Inferior parietal cortex (tissue), 1 donor: ENCODE measurements around the gene ANOS1.

Experiments
- DNase-seq: peaks from one replicate; pipeline ENCODE4 v3.0.0-alpha.2; 2016; ENCODE audit errors: extremely low spot score

The ANOS1 gene

DNA sequence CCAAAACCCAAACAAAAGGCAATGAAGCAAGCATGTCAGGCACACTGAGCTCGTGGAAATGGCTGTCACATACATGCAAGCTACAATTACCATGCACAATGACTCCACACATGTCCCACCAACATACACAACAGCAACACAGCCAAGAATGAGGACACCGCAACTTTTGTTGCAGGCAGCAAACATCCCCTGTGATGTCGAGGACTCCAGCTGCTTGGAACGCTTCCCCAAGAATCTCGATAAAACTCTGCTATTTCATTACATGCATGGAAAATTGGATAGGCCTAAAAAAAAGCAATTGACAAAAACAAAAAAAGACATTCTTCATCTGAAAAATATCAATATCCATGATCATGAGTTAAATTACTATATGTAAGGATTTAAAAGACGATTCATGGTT is 11.8 kb downstream of the ANOS1 start:
- DNase-seq: no peak

DNA sequence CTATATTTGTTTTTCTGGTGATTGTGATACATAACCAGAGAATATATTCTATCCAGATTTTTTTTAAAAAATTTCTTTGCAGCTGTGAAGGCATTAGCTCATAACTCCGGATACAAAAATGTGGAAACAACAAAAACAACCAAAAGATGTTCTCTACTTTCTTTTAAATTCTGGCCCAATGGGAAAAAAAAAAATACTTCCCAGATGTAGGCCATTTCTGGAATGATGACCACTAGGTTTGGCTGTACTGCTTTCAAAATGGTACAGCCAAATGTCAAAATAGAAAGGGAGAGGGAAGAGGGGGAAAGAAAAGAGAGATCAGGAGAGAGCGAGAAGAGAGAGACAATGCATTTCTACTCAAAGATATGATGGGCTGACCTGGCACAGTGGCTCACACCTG is 14.6 kb downstream of the ANOS1 start:
- no peak for DNase-seq

DNA sequence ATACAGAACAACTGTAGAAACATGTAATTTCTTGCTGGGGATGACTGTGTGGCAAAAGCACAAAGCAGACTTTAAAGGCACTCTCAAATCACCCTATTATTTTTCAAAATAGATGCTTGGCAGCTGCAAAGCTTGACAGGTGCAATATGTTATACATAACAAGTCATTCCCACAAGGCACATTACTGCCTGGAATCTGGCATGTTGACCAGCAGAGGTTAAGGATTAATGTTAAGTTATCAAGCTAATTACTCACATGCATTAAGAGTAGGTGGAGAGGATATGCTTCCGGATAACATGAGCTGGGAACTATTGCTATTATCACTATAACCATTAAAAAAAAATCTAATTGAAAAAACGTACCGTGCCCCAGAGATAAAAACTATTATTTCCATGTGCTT is 17.8 kb downstream of the ANOS1 start:
- no peak for DNase-seq

DNA sequence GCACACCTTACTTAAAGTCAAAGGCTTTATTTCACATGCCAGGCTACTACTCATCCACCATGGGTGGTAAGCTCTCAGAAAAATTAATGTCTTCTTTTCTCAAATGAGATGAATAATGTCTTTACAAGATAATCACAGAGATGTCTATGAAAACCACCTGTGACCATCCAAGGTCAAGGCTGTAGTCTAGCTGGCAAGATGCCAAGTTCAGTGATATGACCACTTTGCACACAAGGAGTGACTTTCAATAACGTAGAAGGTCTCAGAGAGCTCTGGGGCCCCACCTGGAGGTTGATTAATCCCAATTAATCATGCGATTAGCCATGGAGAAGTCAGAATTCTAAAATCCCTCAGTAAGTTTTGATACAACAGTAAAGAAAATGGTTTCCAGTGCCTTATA is 20.5 kb downstream of the ANOS1 start:
- DNase-seq: no peak

DNA sequence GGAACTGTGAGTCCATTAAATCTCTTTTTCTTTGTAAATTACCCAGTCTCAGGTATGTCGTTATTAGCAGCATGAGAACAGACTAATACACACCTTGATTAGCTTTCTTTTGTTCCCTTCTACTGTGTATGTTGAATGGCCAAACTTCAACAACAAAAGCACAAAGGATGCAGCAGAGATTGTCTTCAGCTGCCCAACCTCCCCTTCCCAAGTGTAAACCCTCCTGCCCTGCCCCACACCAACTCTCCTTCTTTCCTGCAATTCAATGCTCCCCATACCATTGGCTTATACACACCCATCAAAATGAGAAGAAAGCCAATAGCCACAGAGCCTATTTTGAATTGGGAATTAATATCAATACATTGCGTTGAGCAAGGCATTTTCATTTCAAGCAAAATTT is 27.8 kb downstream of the ANOS1 start:
- no peak for DNase-seq

DNA sequence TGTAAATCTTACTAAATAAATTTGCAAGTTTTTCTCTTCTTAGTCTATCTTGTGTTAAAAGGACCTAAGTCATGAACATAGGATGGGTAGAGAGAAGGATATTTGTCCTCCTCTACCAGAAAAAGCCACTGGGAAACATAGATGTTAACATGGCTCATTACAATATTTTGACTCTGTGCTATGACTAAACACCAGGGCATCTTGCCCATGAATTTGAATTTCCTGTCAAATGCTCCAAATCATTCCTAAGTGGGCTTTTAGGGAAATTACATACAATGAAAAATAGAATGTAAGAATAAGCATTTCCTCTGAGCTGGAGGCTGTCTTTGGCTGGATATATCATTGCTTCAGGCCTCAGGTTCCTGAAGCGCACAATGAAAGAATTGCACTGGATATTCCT is 39.1 kb downstream of the ANOS1 start:
- DNase-seq: no peak

DNA sequence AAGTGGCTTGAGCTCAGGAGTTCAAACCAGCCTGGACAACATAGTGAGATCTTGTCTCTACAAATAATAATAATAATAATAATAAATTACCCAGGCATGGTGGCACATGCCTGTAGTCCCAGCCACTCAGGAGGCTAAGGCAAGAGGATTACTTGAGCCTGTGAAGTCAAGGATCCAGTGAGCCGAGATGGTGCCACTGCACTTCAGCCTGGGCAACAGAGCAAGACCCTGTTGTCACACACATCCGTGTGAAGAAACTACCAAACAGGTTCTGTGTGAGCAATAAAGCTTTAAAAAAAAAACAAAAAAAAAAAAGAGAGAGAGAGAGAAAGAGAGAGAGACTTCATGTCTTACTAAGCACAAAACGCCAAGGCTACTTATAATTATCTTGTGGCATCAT is 42.5 kb downstream of the ANOS1 start:
- DNase-seq: no peak

DNA sequence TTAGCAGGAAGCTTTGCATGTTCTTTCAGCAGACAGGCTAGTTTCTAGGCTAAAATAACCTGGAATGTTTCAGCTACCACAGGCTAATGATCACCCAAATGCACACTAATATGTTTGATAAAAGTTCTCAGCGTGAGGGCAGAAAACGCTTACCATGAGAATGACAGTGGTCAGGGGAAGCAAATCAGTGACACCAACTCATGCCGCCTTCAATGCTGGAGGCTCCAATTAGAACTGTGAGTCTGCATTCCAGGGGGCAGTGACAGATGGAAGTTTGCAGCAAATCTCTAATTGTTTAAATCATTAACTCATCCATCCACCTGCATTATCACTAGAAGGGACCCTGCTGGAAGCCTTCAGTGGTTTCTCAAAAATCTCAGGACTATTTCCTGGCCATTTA is 43.2 kb downstream of the ANOS1 start:
- no peak for DNase-seq

DNA sequence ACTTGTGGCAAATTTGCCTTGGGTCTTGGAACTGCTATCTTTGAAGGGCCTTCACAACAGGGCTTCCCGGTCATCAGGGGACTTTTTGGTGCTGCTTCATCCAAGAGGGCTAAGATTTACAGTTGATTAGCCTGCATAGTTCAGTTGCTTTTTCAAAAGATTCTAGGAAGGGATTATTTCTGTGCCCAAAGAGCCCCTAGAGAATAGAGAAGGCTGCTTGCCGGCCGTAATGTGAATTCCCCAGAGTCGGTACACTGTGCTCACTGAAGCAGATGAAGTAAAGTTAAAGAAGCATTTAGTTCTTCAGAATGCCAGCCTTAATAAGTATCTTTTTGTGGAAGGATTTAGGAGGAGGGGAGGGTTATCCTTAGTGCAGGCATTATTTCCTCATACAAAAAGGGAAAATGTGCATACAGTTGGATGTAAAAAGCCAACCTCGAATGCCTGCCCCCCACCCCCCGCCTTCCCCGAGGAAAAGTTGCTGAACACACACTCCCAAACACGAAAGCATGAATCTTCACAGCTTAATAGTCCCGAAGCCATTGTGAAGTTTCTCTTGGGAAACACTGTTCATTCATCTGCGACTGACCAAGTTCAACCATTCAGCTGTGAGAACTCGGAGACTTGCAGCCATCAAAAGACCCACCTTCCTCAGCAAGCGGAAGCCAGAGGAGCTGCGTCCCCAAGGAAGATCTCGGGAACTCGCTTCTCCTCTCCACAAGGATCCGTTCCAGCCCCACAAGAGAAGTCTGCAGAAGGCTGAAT is 47.6 kb downstream of the ANOS1 start:
- DNase-seq: no peak

DNA sequence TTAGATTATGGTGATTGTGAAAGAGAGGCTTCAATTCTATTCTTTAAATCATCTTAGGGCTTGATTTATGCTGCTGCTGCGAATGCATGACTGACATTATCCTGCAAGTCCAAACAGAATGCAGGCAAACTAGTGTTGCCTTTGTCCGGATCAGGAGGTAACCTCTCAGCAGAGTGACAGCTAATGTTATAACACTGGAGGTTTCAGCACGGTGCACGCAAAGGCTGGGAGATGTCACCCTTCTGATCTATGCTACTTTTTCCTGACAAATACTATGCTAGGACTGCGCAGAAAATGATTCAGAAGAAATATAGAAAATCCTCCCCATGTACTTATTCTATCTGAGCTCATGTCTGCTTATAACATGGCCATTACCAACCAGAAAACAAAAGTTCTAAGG is 48.2 kb downstream of the ANOS1 start:
- DNase-seq: no peak

DNA sequence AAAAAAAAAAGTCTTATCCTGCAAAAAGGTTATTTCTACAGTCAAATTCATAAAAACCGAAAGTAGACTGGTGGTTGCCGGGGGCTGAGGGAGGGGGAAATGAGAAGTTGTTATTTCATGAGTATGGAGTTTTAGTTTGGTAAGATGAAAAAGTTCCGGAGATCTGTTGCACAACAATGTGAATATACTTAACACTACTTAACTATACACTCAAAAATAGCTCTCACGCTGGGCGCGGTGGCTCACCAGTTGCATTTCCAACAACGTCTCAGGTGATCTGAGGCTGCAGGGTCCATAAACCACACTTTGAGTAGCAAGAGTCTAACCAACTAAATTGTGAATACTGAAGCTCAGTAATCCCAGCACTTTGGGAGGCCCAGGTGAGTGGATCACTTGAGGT is 52.4 kb downstream of the ANOS1 start:
- no peak for DNase-seq

DNA sequence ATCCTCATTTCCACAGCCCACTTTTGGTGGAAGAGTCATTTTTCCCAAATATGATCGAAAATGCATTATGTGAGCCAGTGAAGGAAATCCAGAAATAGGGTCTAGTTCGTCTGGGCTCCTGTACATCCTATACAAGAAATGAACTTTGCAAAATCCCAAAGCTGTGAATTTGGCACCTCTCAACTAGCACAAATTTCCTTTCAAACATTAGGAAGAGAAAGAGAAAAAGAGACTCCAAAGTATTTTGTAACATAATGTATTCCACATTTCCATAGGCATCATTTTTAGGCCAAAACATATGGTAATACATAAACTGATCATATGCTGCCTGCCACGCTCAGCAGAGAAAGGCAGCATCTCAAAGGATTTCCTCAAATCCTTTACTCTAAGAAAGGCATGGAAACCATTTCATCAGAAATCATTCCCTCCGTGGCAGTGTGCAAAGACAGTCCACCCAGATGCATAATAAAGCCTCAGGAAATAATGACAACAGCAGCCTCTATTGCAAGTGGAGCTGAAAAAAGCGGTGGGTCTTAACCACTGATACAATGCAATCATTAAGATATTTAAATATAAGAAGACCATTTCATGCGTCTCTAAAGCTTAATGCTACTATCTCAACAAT is 56.8 kb downstream of the ANOS1 start:
- peak; percentile 2 for DNase-seq

DNA sequence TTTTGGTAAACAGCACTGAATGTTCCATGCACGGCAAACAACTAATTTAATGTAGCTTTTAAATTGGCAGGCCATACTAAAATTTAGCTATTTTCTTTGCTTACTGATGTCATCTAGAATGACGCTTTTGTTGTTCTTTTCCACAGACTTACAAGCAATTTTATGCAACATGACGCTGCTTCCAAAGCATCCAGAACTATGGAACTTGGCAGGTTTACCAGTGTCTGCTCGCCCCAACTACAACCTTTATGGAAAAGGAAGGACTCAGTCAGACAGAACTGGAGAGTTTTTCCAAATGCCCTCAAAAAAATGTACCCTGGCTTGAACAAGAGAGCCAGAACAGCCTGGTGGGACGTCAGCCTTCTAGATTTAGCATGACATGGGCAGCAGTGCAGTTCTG is 58.7 kb downstream of the ANOS1 start:
- no peak for DNase-seq

DNA sequence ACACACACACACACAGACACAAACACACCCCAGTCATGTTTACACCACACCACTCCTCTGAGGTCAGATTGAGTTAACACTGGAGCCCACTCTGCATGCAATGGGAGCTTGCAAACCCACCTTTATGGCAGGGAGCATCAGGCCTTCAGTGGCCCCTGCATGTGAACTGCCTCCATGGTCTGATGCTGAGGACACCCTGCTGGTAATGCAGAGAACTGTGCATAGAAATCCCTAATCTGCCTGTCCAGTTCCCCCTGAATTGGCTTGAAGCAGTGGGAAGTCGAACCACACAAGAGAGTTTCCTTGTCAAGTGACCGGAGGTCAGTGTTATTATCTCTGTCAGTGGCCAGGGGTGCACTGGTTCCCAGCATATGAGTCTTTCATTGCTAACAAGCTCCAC is 59.8 kb downstream of the ANOS1 start:
- DNase-seq: no peak

DNA sequence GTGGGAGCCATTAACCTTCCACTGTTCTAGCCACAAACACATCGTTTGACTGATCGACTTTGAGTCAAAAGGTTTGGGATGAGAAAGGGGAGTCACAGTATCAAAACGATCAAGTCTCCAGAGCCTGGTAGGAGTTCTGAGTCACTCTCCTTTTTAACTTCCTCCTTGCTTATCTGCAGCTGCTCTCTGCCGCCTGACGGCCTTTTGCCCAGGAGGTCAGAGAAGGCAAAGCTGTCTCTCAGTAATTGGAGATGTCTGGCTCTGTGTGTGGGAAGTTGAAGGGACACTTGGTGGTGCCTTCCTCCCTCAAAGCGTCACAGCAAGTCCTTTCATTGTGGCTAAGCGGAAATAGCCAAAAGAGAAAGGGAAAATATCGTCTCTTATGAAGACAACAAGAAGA is 63.1 kb downstream of the ANOS1 start:
- DNase-seq: no peak

DNA sequence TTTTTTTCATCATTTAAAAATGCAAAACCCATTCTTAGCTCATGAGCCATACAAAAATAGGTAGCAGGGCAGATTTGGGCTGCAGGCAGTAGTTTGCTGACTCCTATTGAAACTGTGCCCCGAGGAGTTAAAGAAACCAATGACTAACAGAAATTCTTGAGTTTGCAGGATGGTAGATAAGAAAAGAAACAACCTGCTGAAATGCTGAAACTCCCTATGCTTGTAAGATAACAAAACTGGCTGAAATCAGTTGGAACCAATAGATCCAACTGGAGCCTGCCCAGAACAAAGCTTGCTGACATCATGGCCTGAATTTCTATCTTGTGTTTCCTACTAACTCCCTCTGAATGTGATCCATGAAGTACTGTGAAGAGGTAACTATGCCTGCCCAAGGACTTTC is 68.6 kb downstream of the ANOS1 start:
- no peak for DNase-seq

DNA sequence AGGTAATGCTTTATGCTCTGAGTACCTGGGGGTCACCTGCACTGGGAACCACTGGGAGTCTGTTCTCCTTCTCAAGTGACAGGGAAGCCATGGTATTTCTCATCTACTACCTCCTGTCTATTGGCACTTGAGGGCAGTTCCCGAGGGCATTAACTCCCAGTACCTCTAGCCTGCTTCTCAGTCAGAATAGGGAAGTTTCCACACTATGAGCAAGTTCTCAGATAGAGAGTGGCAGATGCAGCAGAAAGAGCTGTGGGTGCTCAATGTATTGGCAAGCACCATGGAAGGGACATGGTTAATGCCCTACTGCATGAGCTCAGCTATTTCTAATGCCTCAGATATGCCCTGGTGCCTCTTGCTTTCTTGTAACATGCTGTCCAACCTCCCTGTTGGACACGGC is 74.1 kb downstream of the ANOS1 start:
- DNase-seq: no peak

DNA sequence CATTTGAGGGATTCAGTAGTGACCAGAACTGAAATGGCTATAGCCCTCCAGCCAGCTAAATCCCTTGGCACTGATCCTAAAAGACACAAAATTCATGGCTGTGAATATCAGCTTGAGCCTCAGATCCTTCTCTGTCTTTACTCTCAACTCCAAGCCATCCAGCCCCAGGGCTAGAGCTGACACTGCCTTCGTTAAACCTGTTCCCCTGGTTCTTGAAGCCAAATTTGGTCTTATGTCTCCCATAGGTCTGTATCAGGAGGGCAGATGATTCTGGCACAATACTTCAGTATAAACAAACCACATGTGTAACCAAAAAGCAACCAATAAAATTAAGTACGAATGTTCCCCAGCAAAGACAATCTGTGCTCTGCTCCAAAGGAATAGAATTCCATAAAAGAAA is 78.0 kb downstream of the ANOS1 start:
- no peak for DNase-seq

DNA sequence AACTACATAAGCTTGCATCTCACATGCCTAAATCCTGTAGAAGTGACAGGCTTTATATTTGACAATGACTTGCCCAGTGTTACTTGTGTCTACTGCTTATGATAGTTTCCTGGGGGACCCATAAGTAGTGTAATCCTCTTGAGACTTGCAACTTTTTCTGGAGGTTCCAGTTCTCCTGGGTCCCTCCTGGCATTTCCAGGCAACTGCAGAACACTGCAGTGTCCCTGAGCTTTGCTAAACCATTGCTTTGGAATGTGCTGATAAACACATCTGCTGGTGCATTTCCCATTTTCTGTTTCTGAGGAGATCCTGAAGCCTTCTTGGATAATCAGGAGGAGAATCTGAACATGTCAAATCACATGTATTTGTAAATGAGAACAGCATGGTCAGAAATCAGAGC is 82.0 kb downstream of the ANOS1 start:
- no peak for DNase-seq

DNA sequence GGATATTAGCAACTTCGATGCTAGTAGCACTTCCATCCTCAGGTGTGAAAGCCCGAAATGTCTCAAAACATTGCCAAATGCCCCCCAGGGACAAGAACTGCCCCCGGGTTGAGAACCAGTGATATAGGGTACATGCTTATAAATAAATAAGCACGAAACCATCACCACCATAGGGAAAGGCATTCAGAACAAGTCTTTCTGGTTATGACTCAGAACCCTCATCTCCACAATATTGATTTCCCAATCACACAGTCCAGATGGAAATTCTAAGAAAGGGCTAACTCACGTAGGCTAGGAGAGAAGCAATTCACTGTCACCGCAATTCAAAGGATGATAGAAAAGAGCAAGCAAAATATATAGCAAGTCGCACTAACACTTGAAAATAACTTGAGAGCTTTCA is 84.8 kb downstream of the ANOS1 start:
- DNase-seq: no peak

DNA sequence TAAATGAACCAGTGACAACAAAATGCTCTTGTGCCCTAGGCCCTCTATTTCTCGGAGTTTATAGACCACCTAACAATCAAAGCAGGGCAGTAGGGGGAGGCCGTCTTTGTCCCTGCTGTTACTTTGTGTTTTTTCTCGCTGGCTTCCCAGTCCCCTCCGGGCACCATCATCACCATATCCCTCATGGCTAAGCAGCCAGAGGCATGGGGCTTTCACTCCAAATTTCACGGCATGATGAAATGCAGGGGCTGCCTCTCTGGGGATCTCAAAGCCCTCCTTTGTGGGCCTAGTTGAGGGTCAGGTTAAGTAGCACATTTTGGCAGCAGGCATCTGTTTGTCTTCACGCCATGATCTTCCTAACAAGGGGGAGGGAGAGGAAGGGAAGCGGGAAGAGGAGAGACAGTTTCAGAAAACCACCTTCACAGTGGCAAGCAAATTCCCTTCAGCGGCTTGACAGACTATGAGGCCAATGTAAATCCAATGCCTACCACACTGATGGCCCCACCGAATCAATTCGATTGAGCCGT is 91.9 kb downstream of the ANOS1 start:
- no peak for DNase-seq

DNA sequence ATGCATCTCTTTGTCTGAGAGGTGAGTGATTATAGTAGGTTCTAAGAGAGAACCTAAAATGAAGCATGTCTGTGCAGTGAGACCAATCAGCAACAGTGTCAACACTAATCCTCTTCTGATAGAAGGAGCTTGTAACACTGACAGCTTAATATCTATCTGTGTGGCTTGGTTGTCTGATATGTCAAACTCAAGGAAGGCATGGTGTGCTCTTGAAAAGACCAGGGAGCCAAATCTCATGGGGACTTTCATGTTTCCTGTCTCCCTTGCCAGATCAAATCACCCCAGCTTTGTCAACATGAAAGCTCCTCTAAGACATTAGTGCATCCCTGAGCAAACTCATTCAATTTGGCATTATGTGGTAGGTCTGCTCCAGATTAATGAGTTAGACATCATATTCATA is 95.4 kb downstream of the ANOS1 start:
- no peak for DNase-seq

DNA sequence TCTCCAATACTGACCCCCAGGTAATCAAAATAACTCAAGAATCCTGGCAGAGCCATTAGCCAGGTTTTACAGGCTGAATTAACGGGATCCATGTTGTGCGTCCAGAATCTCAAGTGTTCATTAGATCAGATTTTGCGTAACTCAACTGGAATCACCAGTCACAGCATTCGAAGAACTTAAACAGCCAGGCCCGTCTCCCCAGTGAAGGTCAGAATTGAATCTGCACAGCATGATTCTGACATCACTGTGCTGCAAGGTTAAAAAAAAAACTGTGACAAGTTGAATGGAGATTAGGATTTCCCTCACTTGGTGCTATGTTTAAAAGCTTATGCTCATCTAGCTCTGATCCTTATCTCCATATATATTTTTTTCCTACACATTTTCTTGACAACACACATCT is 96.1 kb downstream of the ANOS1 start:
- DNase-seq: no peak

DNA sequence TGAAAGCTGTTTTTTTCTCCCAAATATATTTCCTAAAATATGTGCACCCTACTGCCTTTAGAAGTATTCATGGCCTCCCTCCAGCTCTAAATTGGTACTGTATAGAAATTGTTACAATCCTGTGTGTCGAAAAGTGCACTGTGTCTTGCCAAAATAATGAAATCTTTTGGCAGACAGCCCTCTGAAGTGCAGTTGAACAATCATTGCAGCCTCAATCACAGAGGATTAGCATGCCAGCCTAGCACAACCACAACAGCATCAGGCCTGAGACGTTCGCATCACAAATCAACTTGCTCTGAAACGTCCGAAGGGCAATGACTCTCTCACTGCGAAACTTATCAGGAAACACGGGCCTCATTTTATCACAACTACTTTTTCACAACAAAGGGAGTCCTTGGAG is 99.0 kb downstream of the ANOS1 start:
- peak; percentile 5 for DNase-seq
